ENCODE results near the gene GGA1.
"Not testable (repeated sequence)": the region's sequence is repeated elsewhere in the genome, so short reads cannot be mapped to it uniquely, and the experiment has no call there.

The GGA1 gene

GRCh38 chr22:37647928-37648327, 39.3 kb downstream of the GGA1 start:
- no peak for DNase-seq (ENCODE audit: low read depth in 2 of 3, low spot score in 2 of 3)

- no peak for DNase-seq (ENCODE audit: low read depth in 2 of 3, low spot score in 2 of 3)
Observed at GRCh38 chr22:37650463-37651136, 42.0 kb downstream of the GGA1 start.

- no peak for DNase-seq (ENCODE audit: low read depth in 2 of 3, low spot score in 2 of 3)
Observed at GRCh38 chr22:37654563-37655251, 46.1 kb downstream of the GGA1 start.

- DNase-seq (ENCODE audit: low read depth in 2 of 3, low spot score in 2 of 3) = no peak
Observed at GRCh38 chr22:37655252-37655563, 46.6 kb downstream of the GGA1 start.

GRCh38 chr22:37656583-37656982, 47.9 kb downstream of the GGA1 start:
- not testable (repeated sequence) for DNase-seq (ENCODE audit: low read depth in 2 of 3, low spot score in 2 of 3)

- no peak for DNase-seq (ENCODE audit: low read depth in 2 of 3, low spot score in 2 of 3)
Observed at GRCh38 chr22:37657590-37658132, 49.0 kb downstream of the GGA1 start.

- DNase-seq (ENCODE audit: low read depth in 2 of 3, low spot score in 2 of 3) = peak; percentile 96 to 97 (median 96)
Observed at GRCh38 chr22:37658133-37659065, 49.8 kb downstream of the GGA1 start, which contains the start of gene PDXP. TSS of gene PDXP (plus strand) at chr22:37658723. CDS start at chr22:37658783, 60 bp downstream.

GRCh38 chr22:37659066-37659896, 50.6 kb downstream of the GGA1 start:
- DNase-seq (ENCODE audit: low read depth in 2 of 3, low spot score in 2 of 3) = no peak

GRCh38 chr22:37659897-37660708, 51.5 kb downstream of the GGA1 start:
- no peak for DNase-seq (ENCODE audit: low read depth in 2 of 3, low spot score in 2 of 3)

GRCh38 chr22:37660709-37661045, 52.0 kb downstream of the GGA1 start:
- DNase-seq (ENCODE audit: low read depth in 2 of 3, low spot score in 2 of 3) = no peak

GRCh38 chr22:37661160-37661924, 52.7 kb downstream of the GGA1 start:
- DNase-seq (ENCODE audit: low read depth in 2 of 3, low spot score in 2 of 3) = no peak

- no peak for DNase-seq (ENCODE audit: low read depth in 2 of 3, low spot score in 2 of 3)
Observed at GRCh38 chr22:37662039-37662438, 53.4 kb downstream of the GGA1 start.

- no peak for DNase-seq (ENCODE audit: low read depth in 2 of 3, low spot score in 2 of 3)
Observed at GRCh38 chr22:37663521-37664140, 55.0 kb downstream of the GGA1 start.

- DNase-seq (ENCODE audit: low read depth in 2 of 3, low spot score in 2 of 3) = no peak
Observed at GRCh38 chr22:37664249-37665101, 55.8 kb downstream of the GGA1 start.

GRCh38 chr22:37665487-37665886, 56.9 kb downstream of the GGA1 start:
- no peak for DNase-seq (ENCODE audit: low read depth in 2 of 3, low spot score in 2 of 3)

- no peak for DNase-seq (ENCODE audit: low read depth in 2 of 3, low spot score in 2 of 3)
Observed at GRCh38 chr22:37669586-37669985, 61.0 kb downstream of the GGA1 start.

- DNase-seq (ENCODE audit: low read depth in 2 of 3, low spot score in 2 of 3) = no peak
Observed at GRCh38 chr22:37672206-37672919, 63.7 kb downstream of the GGA1 start.

Measured in activated CD8-positive, alpha-beta memory T cell treated with anti-CD3 and anti-CD28 coated beads for 48 hours (primary cell).